K562 (cell line): Measurements from ENCODE around the gene KNDC1.

Experiments used
- CBFB ChIP-seq: sonication (generic); formaldehyde crosslinking; IDR thresholded peaks from 2 replicates; pipeline ENCODE4 v1.4.0; 2020; ENCODE audit warnings: mild to moderate bottlenecking, missing genetic modification reagents
- DMBX1 ChIP-seq: fragments of 250-450 bp; sonication (Bioruptor Pico); IDR thresholded peaks from 2 replicates; pipeline ENCODE4 v1.8.0; 2022; ENCODE audit warnings: inconsistent platforms, mild to moderate bottlenecking, moderate library complexity, borderline replicate concordance
- E2F1 ChIP-seq: sonication (generic); formaldehyde crosslinking; IDR thresholded peaks from 2 replicates; pipeline ENCODE4 v1.8.1; 2023; ENCODE audit warnings: mild to moderate bottlenecking, missing genetic modification reagents, moderate library complexity
- MAX ChIP-seq: sonication (generic); formaldehyde crosslinking; IDR thresholded peaks from 2 replicates; pipeline ENCODE4 v1.9.0; 2022; ENCODE audit warnings: mild to moderate bottlenecking, missing genetic modification reagents
- RBBP5 ChIP-seq: fragments of 200-600 bp; sonication (generic); IDR thresholded peaks from 2 replicates; pipeline ENCODE4 v1.6.1; 2012; ENCODE audit warnings: borderline replicate concordance, mild to moderate bottlenecking, low read length, control low read depth, inconsistent platforms; ENCODE audit not compliant: insufficient read depth, poor library complexity, severe bottlenecking
- SIN3A ChIP-seq, 2 experiments: fragments of 150-350 bp in 1 of 2; IDR thresholded peaks; 2 replicates each; pipeline ENCODE4 v1.6.1; 2011 to 2016; ENCODE audit warnings: borderline replicate concordance in 2 of 2, low read depth in 2 of 2, low read length in 2 of 2, mild to moderate bottlenecking in 2 of 2, moderate library complexity in 2 of 2; ENCODE audit not compliant: control insufficient read depth in 1 of 2
- SMARCE1 ChIP-seq: fragments of 450-650 bp; IDR thresholded peaks from 2 replicates; pipeline ENCODE4 v1.7.1; 2016; ENCODE audit warnings: mild to moderate bottlenecking
- TAF9B ChIP-seq: fragments of 450-650 bp; IDR thresholded peaks from 2 replicates; pipeline ENCODE4 v1.6.1; 2018; ENCODE audit warnings: mild to moderate bottlenecking; ENCODE audit not compliant: partially characterized antibody
- TEAD4 ChIP-seq, 2 experiments: sonication (generic) in 1 of 2; formaldehyde crosslinking in 1 of 2; IDR thresholded peaks; 2 replicates each; pipeline versions ENCODE4 v1.6.1 to v1.8.0; 2012 to 2022; ENCODE audit warnings: borderline replicate concordance in 1 of 2, inconsistent platforms in 1 of 2, low read length in 1 of 2, mild to moderate bottlenecking in 1 of 2, missing genetic modification reagents in 1 of 2
- U2AF1 ChIP-seq: fragments of 200-400 bp; formaldehyde crosslinking; optimal IDR thresholded peaks from 2 replicates; pipeline ENCODE3; 2017; ENCODE audit warnings: mild to moderate bottlenecking, low read depth, low read length, moderate library complexity
- ZNF224 ChIP-seq: sonication (generic); formaldehyde crosslinking; IDR thresholded peaks from 2 replicates; pipeline ENCODE4 v1.8.0; 2022; ENCODE audit warnings: mild to moderate bottlenecking, missing genetic modification reagents

GRCh38 chr10:133162910-133163856 lies 3.2 kb downstream of the KNDC1 start:
- TF ChIP-seq TAF9B (no peak), ZNF224 (no peak), TEAD4 (IDR thresholded peaks at IDR 0.05; ENCODE audit: low read length) (no peak), TEAD4 (CRISPR knock-in tag; IDR thresholded peaks at IDR 0.05; ENCODE audit: borderline replicate concordance) (no peak), CBFB (CRISPR knock-in tag) (no peak), SIN3A (IDR thresholded peaks at IDR 0.05; ENCODE audit: borderline replicate concordance in 2 of 2, control insufficient read depth in 1 of 2, low read depth in 2 of 2, low read length in 2 of 2) (no peak), RBBP5 (no peak), E2F1 (CRISPR knock-in tag) (no peak), U2AF1 (no peak), DMBX1 (CRISPR knock-in tag) (no peak), MAX (CRISPR knock-in tag) (peak; percentile 51; the same call in 1 of the 2 replicates), SMARCE1 (no peak)
